Measurements from ENCODE around the gene ARHGAP26.

DNA sequence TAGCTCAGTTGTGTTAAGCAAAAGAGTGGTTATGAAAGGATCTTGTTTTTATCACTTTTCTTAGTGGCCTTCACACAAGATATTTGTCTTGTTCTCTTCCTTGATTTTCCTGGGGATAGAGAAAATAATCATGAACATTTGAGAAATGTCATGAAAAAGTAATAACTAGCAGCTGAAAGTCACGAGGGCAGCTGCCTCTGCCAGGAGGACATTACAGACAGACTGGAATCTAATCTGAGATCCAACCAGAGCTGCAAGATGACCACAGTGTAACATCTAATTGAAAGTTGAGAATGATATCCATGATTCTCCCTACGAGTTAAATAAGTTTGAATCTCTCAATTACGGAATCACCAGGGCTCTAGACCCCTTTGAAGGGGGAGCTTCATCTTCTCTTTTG is 274.9 kb downstream of the ARHGAP26 start:
- TF ChIP-seq POLR2A (IDR thresholded peaks at IDR 0.05) (no peak), EP300 (IDR thresholded peaks at IDR 0.05) (no peak)
- TF ChIP-seq, protein P1, sequence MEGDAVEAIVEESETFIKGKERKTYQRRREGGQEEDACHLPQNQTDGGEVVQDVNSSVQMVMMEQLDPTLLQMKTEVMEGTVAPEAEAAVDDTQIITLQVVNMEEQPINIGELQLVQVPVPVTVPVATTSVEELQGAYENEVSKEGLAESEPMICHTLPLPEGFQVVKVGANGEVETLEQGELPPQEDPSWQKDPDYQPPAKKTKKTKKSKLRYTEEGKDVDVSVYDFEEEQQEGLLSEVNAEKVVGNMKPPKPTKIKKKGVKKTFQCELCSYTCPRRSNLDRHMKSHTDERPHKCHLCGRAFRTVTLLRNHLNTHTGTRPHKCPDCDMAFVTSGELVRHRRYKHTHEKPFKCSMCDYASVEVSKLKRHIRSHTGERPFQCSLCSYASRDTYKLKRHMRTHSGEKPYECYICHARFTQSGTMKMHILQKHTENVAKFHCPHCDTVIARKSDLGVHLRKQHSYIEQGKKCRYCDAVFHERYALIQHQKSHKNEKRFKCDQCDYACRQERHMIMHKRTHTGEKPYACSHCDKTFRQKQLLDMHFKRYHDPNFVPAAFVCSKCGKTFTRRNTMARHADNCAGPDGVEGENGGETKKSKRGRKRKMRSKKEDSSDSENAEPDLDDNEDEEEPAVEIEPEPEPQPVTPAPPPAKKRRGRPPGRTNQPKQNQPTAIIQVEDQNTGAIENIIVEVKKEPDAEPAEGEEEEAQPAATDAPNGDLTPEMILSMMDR (IDR thresholded peaks at IDR 0.05): no peak

Measured in sigmoid colon (tissue), 4 donors.